HG02642 (cell line): ENCODE measurements around the gene GNAT2.

Experiments used
- ATAC-seq: cut with Tn5 transposase; IDR thresholded peaks from one replicate; pipeline ENCODE4 v1.9.1; 2021; ENCODE audit warnings: mild to moderate bottlenecking; ENCODE audit not compliant: unreplicated experiment, poor library complexity

The GNAT2 gene

DNA sequence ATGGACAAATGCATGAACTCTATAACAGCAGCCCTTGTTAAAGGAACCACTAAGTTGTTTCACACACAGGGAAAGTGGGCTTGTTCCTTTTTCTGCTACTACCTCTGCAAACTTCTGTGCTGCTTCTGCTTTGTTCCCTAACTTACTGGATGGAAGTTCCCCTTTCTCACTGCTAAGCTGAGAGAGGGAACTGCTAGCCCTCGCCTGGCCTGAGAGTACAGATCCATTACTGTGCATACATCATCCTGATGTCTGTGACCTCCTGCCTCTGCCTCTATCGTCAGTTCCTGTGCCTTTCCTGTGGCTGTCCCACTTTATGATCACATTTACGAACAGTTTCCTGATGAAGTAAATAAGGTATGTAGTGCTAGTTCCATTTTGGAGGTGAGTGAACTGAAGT lies 3.5 kb downstream of the GNAT2 start:
- no peak for ATAC-seq

DNA sequence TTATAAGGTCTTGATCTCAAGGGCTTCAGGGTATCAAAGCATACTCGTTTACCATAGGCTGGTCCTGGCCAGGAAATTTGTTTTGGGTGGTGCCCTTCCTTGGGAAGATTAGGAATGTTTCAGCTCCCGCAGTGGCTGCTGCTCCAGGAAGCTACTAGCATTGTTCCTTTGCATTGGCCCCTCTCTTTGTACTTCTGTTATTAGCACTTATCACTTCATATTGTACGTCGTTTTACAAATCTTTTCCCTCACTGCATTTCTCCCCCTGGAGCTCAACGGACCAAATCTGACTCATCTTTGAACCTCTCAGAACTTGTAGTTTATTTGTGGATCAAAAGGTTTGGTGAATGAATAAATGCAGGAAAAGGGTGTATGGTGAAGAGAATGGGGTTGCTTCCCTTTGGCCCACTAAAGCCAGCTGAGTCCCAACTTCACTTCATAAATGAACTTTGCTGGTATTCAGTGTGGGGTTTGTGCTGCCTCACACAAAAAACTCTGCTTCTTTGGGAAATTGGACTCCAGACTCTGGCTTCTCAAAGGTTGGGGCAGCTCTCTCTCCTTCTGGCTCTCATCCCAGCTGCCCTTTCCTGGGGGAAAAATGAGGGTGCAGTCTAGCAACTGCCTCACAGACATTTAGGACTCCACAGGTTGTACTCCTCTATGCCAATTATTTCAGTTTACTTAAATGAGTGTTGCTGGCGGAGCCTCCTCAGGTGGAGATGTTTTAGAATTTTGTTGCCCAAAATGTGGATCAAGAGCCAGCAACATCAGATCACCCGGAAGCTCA lies 5.9 kb downstream of the GNAT2 start:
- no peak for ATAC-seq

DNA sequence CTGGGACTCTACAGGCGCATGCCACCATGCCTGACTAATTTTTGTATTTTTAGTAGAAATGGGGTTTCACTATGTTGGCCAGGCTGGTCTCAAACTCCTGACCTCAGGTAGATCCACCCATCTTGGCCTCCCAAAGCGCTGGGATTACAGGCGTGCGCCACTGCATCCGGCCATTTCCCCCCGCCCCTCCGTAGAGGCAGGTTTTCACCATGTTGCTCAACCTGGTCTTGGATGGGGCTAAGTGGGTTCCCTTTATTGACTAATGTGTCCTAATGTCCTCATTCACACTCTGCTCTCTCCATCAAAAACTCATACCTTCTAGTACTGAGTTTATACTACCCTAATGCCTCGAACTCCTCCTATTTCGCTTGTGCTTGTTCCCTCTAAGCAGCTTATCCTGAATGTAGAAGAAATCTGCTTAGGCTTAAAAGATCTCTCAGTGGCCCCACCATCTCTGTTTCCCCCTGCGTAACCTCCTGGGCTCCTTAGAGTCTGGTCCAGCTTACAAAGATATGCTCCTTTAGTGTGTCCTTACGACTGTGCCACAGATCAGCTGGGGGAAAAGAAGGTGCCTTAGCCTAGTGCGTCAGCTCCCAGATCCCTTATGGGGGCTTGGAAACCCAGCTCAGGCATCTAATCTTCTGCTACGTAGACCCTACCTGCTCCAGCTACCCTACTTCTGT lies 8.0 kb downstream of the GNAT2 start:
- ATAC-seq, result no peak

DNA sequence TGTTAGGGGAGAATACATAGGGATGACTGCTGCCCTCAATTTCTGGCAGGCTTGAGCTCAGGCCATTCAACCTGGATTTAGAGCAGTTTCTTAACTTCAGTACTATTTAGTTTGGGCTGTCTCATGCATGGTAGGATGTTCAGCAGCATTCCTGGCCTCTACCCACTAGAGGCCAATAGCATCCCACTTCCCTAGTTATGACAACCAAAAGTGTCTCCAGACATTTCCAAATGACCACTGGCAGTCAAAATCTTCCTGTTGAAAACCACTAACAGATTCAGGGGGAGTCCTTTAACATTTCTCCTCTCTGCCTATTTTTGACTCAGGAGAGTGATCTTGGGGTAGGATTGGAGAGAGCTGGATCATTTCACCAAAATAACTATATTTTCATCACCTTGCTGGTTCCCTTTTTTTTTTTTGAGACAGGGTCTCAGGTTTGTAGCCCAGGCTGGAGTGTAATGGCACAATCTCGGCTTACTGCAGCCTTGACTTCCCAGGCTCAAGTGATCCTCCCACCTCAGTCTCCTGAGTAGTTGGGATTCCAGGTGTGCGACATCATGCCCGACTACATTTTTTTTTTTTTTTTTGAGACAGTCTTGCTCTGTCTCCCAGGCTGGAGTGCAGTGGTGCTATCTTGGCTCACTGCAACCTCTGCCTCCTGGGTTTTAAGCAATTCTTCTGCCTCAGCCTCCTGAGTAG lies 8.7 kb downstream of the GNAT2 start:
- ATAC-seq, result no peak

DNA sequence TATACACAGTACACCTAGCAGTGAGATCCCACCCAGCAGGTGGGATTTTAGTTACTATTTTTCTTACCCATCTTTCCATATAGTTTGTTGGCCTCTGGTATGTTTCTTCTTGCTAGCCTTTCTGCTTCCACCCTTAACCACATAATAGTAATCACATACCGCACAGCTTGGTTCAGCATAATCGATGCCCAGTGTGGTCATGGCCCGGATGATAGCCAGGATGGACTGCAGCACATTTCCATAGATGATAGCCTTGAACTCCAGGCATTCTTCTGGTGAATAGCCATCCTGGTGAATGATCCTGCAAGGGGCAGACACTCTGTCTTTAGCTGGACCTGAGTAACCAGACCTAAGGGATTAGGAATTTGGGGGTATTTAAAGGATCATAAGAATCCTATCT lies 9.5 kb downstream of the GNAT2 start:
- no peak for ATAC-seq

DNA sequence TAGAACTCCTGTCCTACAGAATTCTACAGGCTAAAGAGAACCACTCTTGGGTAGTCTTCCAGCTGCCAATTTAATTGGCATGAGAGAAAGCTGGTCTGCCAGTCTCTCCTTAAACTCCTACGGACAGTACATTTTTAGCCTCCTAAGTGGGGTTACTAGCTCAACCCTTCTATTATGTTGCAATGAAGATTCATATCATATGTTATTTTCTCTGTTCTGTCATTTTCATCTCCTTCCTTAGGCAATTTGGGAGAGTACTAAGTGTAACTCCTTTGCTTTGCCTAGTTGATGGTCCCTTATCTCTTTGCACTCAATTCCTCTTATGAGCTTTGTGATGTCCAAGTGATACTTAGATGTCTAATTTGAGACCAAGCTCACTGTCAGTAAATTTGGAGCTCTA lies 14.0 kb downstream of the GNAT2 start:
- no peak for ATAC-seq

DNA sequence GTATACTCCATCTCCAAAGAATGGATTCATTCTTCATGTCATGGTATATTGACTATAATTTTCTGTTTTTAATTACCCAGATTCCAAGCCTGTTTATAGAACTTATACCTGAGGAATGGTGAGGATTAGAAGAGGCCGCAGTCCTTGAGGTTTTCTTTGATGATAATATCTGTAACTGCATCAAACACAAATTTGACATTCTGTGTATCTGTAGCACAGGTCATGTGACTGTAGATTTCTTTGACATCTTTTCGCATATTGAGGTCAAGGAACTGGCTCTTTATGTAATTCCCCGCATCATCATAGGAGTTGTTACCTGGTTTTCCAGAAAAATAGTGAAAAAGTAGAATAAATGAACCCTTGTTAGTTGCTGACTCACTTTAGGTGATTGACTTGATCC lies 16.2 kb downstream of the GNAT2 start:
- no peak for ATAC-seq

DNA sequence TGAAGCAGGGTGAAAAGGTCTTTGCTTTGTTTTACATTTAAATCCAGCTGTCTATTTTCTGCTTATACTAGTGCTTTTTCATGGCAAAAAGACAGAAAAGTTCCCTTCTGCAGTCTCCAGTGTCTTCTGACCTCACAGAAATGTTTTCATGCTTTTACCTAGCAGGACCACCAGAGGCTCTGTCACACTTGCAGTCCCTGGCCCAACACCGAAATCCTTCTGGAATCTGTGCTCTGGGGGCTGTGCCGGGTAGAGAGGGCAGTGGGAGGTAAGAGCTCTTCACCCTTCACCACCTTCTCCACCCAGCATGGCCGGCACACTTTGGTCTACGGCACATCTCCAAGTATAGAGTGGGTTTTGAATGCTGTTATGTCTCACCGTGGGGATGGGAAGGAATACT lies 20.8 kb downstream of the GNAT2 start:
- ATAC-seq, result no peak

DNA sequence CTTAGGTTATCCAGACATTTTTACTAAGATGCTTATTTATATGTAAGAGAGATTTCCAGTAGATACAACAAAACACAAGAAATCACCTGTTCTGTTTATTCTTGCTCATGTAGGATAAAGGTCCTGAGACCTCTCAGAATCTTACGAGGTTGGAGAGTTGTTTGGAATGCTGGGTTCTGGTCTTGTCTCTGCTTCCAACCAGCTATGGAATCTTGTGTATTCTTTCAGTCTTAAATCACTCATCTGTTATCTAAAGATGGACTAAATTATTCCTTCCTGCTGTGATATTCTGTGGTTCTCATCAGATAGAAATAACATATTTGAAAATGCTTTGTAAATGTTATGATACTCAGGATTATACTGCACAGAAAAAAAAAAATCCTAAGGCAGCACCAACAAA lies 21.3 kb downstream of the GNAT2 start:
- no peak for ATAC-seq

DNA sequence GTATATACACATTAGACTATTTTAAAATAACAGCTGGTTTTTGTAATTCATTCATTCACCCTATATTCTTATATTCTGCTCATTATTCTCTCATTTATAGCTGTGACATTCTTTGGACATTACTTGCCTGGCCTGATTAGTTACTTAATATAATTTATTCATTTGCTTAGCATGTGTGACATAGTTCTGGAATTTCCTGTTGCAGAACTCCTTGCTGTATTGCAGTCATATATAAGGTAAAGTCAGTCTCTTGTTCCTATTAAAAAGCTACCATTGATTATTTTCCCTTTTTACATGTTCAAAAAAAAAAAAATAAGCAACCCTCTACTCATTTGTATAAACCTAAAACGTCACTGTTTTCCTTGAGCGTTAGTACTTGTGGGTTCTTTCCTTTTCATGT lies 23.9 kb downstream of the GNAT2 start:
- ATAC-seq, result no peak

DNA sequence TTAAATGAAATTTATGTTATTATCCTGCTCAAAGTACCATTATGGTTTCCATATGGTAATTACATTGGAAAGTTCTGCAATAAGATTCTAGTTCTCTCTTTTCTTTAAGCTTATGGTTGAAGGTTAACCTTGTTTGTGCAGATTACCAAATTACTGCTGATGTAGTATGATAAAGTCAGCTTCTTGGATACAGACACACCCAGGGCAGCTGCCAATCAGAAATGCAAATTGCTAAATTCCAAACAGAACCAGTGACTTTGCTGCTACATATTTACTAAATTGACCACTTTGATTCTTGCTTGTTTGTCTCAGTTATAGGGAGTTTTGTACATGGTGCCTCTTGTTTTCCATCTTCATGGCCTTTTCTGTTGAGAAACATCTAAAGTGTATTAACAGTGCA lies 26.5 kb downstream of the GNAT2 start:
- ATAC-seq, result no peak

DNA sequence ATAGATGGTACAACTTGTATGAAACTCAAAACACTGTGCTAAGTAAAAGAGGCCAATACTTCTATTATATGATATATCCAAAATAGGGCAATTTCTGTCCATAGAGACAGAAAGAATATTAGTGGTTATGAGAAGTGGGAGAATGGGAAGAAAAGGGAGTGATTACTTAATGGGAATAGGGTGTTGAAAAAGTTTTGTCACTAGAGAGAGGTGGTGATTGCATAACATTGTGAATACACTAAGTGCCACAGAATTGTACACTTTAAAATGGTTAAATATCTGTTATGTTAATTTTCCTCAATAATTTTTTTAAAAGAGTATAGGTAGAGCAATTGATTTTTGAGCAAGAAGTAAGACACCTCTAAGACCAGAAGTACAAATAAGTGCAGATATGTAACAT lies 29.7 kb downstream of the GNAT2 start:
- ATAC-seq, result no peak

DNA sequence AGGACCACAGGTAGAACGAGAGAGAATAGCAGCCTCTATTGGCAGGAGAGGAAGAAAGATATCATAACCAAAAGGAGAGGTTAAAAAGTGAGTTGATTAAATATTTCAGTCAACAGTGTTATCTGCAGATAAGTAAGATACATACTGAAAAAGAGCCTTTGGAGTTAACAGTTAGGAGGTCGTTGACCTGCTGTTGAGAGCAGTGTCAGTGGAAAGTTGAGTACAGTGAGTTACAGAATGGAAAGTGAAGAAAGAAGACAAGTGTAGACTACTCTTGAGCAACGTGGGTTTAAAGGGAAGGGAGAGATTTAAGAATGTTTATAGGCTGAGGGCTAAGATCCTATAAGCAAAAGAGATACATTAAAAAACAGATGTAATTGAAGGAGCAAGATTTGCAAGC lies 30.2 kb downstream of the GNAT2 start:
- ATAC-seq, result no peak

DNA sequence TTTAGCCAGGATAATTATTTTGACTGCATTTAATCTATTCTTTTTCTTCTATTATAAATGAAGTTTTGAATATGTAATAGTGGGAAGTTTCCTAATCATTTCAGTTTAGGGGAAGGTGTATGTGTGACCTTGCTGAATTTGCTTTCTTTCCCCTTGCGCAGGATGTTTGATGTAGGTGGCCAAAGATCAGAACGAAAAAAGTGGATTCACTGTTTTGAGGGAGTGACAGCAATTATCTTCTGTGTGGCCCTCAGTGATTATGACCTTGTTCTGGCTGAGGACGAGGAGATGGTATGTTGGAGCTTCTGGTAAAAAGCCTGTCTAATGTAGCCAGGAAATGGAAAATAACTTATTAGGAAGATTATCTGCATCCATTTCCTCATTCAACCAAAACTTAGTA lies 33.4 kb downstream of the GNAT2 start:
- no peak for ATAC-seq

DNA sequence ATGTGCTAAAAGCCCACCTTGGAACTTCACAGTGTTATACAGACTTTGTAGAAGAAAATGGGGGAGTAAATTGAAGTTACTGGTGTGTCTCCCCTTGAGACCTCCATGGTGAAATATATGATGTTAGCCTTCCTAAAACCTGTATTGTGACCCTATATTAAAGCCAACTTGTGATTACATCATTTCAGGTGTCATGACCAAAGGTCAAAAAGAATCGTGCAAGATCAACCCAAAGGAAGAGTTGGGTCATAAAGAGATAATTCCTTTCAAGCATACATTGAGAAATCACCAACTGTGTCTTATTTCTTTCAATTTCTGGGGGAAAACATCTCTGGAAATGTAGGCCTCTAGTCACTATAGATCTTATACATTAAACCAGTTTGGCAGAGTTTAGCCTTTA lies 34.6 kb downstream of the GNAT2 start:
- ATAC-seq, result no peak

DNA sequence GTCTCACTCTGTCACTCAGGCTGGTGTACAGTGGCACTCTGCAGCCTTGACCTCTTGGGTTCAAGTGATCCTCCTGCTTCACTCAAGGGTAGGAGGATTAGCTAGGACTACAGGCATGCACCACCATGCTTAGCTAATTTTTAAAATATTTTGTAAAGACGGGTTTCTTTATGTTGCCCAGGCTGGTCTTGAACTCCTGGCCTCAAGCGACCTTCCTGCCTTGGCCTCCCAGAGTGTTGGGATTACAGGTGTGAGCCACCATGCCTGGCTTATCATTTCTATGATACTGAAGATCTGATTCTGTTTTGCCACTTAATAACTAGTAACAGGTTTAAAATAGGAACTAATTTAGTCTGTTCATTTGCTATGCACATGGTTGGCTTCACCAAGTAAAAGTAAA lies 37.4 kb downstream of the GNAT2 start:
- ATAC-seq, result no peak

DNA sequence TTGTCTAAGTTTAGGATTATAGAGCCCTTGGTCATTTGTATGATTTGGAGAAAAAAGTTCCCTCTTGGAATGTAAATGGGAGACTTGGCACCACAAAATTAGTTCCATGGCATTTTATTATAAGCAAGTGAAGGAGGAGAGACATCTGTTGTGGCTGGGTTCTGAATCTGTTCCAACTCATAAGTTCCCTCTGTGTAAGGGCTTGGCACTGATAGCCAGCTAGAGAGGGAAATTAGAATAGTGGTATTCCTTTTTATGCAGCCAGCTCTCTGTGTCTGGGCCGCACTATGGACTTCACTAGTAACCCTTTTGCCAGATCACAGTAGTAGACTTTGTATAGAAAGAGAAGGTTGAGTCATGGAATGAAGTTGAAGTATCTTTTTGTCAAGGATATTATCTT lies 39.9 kb downstream of the GNAT2 start:
- ATAC-seq, result no peak

DNA sequence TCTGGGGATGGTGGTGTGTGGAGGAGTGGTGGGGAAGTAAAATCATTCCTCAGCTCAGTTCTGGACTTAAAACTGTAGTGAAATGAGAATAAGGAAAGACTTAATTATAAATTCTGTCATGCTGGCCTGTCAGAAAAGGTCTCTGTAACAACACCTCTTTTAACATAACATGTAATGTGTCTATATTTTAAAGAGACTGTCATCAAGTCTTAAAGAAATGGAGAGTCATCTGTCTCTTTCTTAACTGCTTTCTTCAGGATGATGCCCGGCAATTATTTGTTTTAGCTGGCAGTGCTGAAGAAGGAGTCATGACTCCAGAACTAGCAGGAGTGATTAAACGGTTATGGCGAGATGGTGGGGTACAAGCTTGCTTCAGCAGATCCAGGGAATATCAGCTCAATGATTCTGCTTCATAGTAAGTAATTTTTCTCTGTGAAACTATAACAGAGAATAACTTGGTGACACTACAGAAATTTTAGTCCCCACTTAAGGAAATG lies 40.4 kb downstream of the GNAT2 start:
- ATAC-seq, result no peak

DNA sequence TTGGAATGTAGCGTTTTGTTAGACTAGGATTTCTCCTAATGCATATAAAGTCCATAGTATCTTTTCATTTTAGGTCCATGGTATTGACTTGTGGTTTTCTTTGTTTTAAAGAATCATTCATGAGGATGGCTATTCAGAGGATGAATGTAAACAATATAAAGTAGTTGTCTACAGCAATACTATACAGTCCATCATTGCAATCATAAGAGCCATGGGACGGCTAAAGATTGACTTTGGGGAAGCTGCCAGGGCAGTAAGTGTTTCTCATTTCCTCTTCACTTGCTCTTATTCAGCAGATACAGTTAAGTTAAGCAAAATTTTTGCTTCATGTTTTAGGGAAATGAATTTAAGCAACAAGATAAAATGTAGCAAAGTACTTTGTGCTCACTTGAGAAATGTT lies 45.6 kb downstream of the GNAT2 start:
- ATAC-seq, result no peak

DNA sequence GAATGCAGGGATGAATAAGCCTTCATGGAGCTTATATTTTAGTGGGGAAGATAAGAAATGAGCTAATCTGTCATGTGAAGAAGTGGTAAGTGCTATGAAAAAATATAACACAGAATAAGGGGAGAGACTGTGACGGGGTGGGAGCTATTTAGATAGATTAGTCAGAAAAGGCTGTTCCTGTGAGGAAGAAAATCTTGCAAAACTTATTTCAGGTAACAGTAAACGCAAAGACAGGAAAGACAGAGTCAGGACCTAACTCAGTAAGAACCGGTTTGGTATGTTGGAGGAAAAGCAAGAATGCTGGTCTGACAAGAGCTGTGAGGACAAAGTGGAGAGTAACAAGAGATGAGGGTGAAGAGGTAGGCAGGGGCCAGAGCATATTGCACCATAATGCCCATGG lies 49.0 kb downstream of the GNAT2 start:
- ATAC-seq, result no peak

DNA sequence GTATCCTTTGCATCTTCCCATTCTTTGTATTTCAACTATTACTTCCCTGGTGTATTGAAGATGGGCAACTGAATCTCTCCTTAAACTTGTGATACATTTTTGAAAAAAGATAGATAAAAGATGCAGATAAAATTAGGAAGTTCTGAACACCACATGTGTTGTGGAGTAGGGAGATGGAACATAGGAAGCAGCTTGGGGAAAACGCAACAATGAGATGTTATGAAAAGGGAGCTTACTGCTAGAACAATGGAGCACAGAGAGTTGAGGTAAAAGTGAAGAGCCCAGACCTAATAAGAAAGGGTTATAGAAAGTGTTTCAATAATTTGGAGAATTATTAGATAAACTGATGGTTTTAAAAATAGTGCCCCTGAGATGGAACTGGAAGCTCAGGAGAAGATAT lies 50.1 kb downstream of the GNAT2 start:
- no peak for ATAC-seq
